ENCODE results near the gene MAB21L4. TPM values are rescaled to one million over a fixed set of nuclear protein-coding genes. Genes with fewer than 3 reads are reported as not detected.
A peak's percentile ranks its signal among the peaks of the same experiment; 100 is the strongest.
"Not testable (repeated sequence)": the region's sequence is repeated elsewhere in the genome, so short reads cannot be mapped to it uniquely, and the experiment has no call there.

Gene MAB21L4
- total RNA-seq, 1 donor from 2014 or later, result not detected

DNA sequence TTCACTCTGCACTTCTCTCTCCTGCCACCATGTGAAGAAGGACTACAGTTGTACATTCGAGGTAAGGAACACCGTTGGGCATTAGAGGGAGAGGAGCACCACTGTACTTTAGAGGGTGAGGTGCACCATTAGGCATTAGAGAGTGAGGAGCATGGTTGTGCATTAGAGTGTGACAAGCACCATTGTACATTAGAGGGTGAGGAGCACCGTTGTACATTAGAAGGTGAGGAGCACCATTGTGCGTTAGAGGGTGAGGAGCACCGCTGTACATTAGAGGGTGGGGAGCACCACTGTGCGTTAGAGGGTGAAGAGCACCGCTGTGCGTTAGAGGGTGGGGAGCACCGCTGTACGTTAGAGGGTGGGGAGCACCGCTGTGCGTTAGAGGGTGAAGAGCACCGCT, 48.1 kb downstream of the MAB21L4 start:
- Mint-ChIP-seq H3K27ac (ENCODE audit: unreplicated experiment) (no peak overlapping the region), H3K4me1 (no peaks in the 10 kb centered on the region), H3K36me3 (ENCODE audit: low read depth) (no peaks in the 10 kb centered on the region), H3K9me3 (no peaks in the 10 kb centered on the region), H3K4me3 (no peak overlapping the region), H3K27me3 (ENCODE audit: low read depth) (peaks cover 22% of the 10 kb centered on the region)
- TF ChIP-seq, protein P1, sequence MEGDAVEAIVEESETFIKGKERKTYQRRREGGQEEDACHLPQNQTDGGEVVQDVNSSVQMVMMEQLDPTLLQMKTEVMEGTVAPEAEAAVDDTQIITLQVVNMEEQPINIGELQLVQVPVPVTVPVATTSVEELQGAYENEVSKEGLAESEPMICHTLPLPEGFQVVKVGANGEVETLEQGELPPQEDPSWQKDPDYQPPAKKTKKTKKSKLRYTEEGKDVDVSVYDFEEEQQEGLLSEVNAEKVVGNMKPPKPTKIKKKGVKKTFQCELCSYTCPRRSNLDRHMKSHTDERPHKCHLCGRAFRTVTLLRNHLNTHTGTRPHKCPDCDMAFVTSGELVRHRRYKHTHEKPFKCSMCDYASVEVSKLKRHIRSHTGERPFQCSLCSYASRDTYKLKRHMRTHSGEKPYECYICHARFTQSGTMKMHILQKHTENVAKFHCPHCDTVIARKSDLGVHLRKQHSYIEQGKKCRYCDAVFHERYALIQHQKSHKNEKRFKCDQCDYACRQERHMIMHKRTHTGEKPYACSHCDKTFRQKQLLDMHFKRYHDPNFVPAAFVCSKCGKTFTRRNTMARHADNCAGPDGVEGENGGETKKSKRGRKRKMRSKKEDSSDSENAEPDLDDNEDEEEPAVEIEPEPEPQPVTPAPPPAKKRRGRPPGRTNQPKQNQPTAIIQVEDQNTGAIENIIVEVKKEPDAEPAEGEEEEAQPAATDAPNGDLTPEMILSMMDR (conservative IDR thresholded peaks at IDR 0.05), result no peak
- no peak for DNase-seq (ENCODE audit: low read depth, low spot score)

DNA sequence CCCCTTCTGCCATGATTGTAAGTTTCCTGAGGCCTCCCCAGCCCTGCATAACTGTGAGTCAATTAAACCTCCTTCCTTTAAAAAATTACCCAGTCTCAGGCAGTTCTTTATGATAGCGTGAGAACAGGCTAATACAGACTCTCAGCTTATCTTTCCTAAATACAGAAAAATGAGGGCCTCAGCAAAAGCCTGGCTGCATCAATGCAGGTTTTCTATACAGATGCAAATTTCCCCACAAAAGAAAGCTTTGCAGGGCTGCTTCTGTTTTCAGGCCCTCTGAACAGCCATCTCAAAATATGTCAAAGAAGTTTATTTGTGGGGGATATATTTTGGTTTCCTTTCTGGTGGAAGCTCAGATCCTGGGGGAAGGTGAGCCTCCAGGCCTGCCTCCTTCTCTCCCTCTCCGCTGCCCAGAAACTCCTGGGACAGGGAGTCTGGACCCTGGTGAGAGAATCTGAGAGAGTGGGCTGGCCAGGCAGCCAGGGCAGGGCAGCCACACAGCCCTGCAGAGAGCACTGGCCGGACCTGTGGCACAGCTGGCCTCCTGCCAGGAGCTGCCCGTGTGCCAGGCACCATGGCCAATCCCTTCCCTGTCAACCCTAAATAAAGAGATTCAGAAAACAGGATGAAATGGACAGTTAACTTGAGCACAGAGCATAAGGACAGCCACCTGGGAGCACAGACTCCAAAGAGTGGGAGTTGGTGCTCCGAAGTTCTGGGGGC, 48.9 kb downstream of the MAB21L4 start:
- DNase-seq (ENCODE audit: low read depth, low spot score), result no peak
- Mint-ChIP-seq H3K4me3 (no peak overlapping the region), H3K4me1 (no peaks in the 10 kb centered on the region), H3K27ac (ENCODE audit: unreplicated experiment) (no peak overlapping the region), H3K9me3 (no peaks in the 10 kb centered on the region), H3K27me3 (ENCODE audit: low read depth) (peaks cover 25% of the 10 kb centered on the region), H3K36me3 (ENCODE audit: low read depth) (no peaks in the 10 kb centered on the region)
- TF ChIP-seq, protein P1 (conservative IDR thresholded peaks at IDR 0.05), result no peak

DNA sequence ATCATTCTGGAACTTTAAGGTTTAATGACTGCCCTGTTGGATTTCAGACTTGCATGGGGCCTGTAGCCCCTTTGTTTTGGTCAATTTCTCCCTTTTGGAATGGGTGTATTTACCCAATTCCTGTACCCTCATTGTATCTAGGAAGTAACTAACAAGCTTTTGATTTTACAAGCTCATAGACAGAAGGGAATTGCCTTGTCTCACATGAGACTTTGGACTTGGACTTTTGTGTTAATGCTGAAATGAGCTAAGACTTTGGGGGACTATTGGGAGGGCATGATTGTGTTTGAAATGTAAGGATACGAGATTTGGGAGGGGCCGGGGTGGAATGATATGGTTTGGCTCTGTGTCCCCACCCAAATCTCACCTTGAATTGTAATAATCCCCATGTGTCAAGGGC, 49.6 kb downstream of the MAB21L4 start:
- peaks cover 29% of the 10 kb centered on the region for H3K27me3 Mint-ChIP-seq (ENCODE audit: low read depth)
- not testable (repeated sequence) for DNase-seq (ENCODE audit: low read depth, low spot score); H3K4me1 Mint-ChIP-seq; H3K4me3 Mint-ChIP-seq; H3K36me3 Mint-ChIP-seq (ENCODE audit: low read depth); H3K9me3 Mint-ChIP-seq; H3K27ac Mint-ChIP-seq (ENCODE audit: unreplicated experiment)

DNA sequence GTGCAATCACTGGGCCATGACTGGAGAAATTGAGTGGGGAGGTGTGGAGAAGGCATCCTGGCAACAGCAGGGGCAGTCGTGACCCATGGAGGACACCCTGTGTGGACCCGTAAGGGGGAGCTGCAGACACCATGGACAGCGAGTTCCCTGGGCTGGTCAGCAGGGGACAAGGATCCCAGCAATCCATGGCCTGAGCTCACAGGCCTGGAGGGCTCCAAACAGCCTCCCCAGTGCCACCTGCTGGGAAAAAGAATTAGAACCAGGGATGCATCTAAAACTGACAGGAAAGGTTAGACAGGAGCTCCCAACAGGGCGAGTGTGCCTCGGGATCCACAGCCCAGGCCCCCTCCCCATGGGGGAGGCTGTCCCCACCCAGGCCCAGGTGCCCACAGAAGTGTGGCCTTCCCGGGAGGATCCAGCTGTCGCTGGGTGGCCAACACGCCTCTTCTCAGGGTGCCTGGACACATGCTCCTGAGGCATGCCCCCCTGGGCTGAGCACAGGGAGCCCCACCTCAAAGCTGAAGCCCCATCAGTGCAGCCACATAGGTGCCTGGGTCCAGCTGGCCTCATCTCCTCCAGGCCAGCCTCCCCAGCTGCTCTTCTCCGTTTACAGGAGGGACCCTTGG, 55.4 kb downstream of the MAB21L4 start:
- TF ChIP-seq, protein P1 (conservative IDR thresholded peaks at IDR 0.05), result peak; percentile 74
- Mint-ChIP-seq H3K4me1 (peaks cover 4% of the 10 kb centered on the region), H3K36me3 (ENCODE audit: low read depth) (no peaks in the 10 kb centered on the region), H3K4me3 (no peak overlapping the region), H3K27me3 (ENCODE audit: low read depth) (peaks cover 34% of the 10 kb centered on the region), H3K9me3 (no peaks in the 10 kb centered on the region), H3K27ac (ENCODE audit: unreplicated experiment) (no peak overlapping the region)
- peak; percentile 71 for DNase-seq (ENCODE audit: low read depth, low spot score)

DNA sequence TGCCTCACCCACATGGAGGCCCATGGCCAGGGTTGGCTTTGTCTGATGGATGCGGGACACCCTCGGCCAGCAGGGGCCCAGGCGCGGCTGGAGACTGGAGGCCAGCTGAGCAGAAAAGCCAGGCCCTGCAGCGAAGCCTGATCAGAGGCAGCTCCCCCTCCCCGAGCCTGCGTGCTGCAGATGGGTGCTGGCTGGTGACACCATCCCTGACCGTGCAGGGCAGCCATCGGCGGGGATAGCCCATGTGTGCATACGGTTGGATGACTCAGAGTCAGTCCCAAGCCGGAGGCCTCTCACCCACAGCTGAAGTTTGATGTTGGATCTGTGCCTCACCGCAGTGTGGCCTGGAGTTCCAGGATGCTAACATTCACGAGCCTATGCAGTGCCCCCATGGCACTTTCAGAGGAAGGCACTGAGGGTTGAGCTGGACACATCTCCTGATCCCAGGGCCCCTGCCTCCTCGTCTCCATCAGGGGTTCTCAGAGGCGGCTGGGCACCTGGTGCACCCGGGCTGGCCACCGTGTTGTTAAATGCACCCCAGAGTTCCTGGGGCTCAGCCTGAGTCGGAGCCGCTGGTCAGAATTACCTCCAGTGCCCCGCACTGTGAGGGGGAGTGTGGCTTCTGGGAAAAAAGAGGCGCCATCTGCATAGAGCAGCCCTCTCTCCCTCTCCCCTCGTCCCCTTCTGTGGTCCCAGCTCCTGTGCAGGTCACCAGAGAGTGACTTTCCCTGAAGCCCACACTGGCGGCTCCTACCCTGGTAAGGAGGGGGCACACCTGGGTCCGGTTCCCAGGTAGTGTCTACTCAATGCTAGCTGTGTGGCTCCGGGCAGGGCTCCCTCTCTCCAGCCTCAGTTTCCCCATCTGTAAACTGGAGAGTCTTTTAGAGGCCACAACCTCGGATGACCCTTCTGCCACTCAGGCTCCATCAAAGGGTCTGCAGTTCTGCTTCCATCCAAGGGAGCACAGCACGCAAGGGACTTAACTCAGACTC, 56.5 kb downstream of the MAB21L4 start:
- no peak for DNase-seq (ENCODE audit: low read depth, low spot score)
- Mint-ChIP-seq H3K4me1 (peaks cover 4% of the 10 kb centered on the region), H3K4me3 (no peak overlapping the region), H3K27ac (ENCODE audit: unreplicated experiment) (no peak overlapping the region), H3K27me3 (ENCODE audit: low read depth) (peaks cover 29% of the 10 kb centered on the region), H3K9me3 (no peaks in the 10 kb centered on the region), H3K36me3 (ENCODE audit: low read depth) (no peaks in the 10 kb centered on the region)
- TF ChIP-seq, protein P1 (conservative IDR thresholded peaks at IDR 0.05), result no peak

Measured in neural crest cell (in vitro differentiated cells).